SK-N-SH (cell line): ENCODE results near the gene INF2.

ENCODE experiments used
- EZH2phosphoT487 ChIP-seq: fragments of 200-600 bp; sonication (generic); IDR thresholded peaks from 2 replicates; pipeline ENCODE4 v1.6.1; 2017; ENCODE audit warnings: low read depth, mixed run types, mild to moderate bottlenecking, antibody characterized with exemption, moderate library complexity, borderline replicate concordance
- FOXM1 ChIP-seq: IDR thresholded peaks from 2 replicates; pipeline ENCODE4 v1.4.0; 2012; ENCODE audit warnings: low read depth, mild to moderate bottlenecking
- RAD21 ChIP-seq: IDR thresholded peaks from 2 replicates; pipeline ENCODE4 v1.6.1; 2012; ENCODE audit warnings: mild to moderate bottlenecking, low read length
- SIN3A ChIP-seq: IDR thresholded peaks from 2 replicates; pipeline ENCODE4 v1.6.1; 2012; ENCODE audit warnings: low read depth, mild to moderate bottlenecking, low read length, moderate library complexity, borderline replicate concordance
- TCF12 ChIP-seq: IDR thresholded peaks from 2 replicates; pipeline ENCODE4 v1.4.0; 2012
- TF ChIP-seq, protein P1 (sequence below): fragments of 150-350 bp; IDR thresholded peaks from 2 replicates; pipeline ENCODE4 v1.6.1; 2017; ENCODE audit warnings: antibody characterized with exemption, low read length, low read depth, borderline replicate concordance
- TF ChIP-seq, protein P2 (sequence below): fragments of 200-600 bp; sonication (generic); IDR thresholded peaks from 2 replicates; pipeline ENCODE4 v1.6.1; 2017; ENCODE audit warnings: antibody characterized with exemption, mild to moderate bottlenecking, moderate library complexity

DNA sequence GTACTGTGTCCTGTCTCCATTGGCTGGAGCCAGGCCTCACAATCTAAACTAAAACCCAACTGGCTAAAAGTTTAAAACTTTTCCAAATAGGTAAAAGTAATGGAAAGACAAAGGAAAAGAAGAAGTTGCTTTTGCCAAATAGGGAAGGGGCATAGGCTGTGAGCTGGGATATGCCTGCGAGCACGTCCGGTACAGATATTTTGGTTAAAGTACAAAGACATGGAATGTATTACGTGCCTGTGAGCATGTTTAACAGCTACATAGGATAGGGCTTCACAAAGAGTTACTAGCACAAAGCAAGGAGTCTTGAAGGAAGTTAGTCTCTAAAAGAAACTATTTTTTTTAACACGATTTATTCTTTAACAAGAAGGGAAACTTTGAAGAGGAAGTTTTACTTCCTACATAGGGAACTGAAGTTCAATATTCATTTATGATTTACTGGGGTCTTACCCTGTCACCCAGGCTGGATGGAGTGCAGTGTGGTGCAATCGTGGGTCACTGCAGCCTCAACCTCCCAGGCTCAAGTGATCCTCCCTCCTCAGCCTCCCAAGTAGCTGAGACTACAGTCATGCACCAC is 41.9 kb upstream of the INF2 start:
- TF ChIP-seq SIN3A (no peak), FOXM1 (no peak), RAD21 (no peak), TCF12 (no peak), EZH2phosphoT487 (no peak)
- TF ChIP-seq, protein P1, sequence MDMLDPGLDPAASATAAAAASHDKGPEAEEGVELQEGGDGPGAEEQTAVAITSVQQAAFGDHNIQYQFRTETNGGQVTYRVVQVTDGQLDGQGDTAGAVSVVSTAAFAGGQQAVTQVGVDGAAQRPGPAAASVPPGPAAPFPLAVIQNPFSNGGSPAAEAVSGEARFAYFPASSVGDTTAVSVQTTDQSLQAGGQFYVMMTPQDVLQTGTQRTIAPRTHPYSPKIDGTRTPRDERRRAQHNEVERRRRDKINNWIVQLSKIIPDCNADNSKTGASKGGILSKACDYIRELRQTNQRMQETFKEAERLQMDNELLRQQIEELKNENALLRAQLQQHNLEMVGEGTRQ, result no peak
- TF ChIP-seq, protein P2, sequence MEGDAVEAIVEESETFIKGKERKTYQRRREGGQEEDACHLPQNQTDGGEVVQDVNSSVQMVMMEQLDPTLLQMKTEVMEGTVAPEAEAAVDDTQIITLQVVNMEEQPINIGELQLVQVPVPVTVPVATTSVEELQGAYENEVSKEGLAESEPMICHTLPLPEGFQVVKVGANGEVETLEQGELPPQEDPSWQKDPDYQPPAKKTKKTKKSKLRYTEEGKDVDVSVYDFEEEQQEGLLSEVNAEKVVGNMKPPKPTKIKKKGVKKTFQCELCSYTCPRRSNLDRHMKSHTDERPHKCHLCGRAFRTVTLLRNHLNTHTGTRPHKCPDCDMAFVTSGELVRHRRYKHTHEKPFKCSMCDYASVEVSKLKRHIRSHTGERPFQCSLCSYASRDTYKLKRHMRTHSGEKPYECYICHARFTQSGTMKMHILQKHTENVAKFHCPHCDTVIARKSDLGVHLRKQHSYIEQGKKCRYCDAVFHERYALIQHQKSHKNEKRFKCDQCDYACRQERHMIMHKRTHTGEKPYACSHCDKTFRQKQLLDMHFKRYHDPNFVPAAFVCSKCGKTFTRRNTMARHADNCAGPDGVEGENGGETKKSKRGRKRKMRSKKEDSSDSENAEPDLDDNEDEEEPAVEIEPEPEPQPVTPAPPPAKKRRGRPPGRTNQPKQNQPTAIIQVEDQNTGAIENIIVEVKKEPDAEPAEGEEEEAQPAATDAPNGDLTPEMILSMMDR, result no peak
